Astrocyte of the cerebellum (primary cell): Measurements from ENCODE around the gene RAB6C.
"Not testable (repeated sequence)": the region's sequence is repeated elsewhere in the genome, so short reads cannot be mapped to it uniquely, and the experiment has no call there.

Source experiments
- DNase-seq: peaks from one replicate; pipeline ENCODE4 v3.0.0-alpha.2; 2011; ENCODE audit warnings: low read depth
- H3K4me3 ChIP-seq: 2 replicates; pipeline ENCODE4 v1.5.1; 2011; ENCODE audit warnings: mild to moderate bottlenecking, low read depth, low read length, moderate library complexity
- in situ Hi-C: cut with HindIII; loops from 2 replicates; pipeline ENCODE4 v1.10.0; 2017; ENCODE audit warnings: low sequenced_read_pairs
- TF ChIP-seq, protein P1 (sequence below): IDR thresholded peaks from 2 replicates; pipeline ENCODE4 v1.5.1; 2012; ENCODE audit warnings: low read length, low read depth, moderate library complexity, mild to moderate bottlenecking; ENCODE audit errors: missing control alignments

RAB6C gene

DNA sequence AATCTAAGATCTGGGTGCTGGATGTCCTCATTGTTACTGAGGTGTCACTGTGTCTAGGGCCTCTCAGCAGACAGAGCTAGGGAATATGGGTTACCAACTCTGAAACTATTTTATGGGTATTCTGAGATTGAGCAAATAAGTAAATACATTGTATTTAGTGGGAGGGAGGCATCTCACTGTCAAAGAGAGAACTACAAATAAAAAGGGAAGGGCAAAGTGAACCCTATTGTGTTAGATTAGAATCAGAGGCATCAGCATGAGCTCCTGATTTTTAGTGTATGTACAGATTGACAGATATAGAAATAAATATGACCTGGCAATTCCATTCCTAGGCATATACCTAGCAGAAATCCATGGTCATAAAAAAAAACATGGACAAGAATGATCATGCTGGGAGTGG is 33.9 kb upstream of the RAB6C start:
- TF ChIP-seq, protein P1, sequence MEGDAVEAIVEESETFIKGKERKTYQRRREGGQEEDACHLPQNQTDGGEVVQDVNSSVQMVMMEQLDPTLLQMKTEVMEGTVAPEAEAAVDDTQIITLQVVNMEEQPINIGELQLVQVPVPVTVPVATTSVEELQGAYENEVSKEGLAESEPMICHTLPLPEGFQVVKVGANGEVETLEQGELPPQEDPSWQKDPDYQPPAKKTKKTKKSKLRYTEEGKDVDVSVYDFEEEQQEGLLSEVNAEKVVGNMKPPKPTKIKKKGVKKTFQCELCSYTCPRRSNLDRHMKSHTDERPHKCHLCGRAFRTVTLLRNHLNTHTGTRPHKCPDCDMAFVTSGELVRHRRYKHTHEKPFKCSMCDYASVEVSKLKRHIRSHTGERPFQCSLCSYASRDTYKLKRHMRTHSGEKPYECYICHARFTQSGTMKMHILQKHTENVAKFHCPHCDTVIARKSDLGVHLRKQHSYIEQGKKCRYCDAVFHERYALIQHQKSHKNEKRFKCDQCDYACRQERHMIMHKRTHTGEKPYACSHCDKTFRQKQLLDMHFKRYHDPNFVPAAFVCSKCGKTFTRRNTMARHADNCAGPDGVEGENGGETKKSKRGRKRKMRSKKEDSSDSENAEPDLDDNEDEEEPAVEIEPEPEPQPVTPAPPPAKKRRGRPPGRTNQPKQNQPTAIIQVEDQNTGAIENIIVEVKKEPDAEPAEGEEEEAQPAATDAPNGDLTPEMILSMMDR, result no peak
- no peak overlapping the region for H3K4me3 ChIP-seq
- DNase-seq, result no peak
- in situ Hi-C loops, result no loop called here

DNA sequence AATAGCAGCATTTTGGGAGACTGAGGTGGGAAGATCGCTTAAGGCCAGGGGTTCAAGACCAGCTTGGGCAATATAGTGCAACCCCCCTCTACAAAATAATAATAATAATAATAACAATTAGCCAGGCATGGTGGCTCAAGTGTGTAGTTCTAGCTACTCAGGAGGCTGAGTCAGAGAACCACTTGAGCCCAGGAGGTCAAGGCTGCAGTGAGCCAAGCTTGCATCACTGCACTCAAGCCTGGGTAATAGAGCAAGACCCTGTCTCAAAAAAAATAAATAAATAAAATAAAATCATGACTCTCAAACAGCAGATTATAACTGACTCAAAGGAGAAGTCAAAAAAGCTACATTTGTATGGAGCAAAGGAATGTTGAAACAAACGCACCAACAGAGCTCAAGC is 31.8 kb upstream of the RAB6C start:
- DNase-seq, in situ Hi-C loops, H3K4me3 ChIP-seq: not testable (repeated sequence)

DNA sequence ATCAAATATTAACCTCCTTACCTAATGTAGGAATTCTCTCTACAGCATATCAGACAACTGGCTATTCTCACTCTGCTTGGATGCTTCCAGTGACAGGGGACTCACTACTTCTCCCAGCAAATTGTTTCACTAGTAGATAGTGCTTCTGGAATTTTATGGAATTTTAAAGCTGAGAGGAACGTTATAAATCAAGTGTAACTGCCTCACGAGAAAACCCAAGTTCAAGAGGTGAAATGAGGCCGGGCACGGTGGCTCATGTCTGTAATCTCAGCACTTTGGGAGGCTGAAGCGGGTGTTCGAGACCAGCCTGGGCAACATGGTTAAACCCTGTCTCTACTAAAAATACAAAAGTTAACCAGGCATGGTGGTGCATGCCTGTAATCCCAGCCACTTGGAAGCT is 23.3 kb upstream of the RAB6C start:
- in situ Hi-C loops, DNase-seq, H3K4me3 ChIP-seq: not testable (repeated sequence)

DNA sequence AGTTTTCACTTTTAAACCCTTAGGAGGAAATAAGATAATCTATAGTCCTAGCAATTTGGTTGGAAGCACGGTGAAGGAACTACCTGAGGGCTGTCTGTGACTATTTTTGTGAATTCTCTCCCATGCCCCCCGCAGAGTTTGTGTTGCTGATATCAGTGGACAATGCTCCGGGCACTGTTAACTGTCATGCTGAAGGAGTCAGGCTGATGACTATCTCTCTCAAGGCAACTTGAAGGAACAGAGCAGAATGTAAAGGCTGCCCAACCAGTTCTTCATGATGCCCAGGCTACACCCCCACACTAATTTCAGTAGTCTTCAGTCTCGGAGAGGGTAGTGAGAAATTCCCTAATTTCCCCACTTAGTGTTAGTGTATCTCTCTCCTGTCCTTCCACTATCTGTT is 21.6 kb upstream of the RAB6C start:
- TF ChIP-seq, protein P1, result no peak
- DNase-seq, result no peak
- no peak overlapping the region for H3K4me3 ChIP-seq
- in situ Hi-C loops, result no loop called here

DNA sequence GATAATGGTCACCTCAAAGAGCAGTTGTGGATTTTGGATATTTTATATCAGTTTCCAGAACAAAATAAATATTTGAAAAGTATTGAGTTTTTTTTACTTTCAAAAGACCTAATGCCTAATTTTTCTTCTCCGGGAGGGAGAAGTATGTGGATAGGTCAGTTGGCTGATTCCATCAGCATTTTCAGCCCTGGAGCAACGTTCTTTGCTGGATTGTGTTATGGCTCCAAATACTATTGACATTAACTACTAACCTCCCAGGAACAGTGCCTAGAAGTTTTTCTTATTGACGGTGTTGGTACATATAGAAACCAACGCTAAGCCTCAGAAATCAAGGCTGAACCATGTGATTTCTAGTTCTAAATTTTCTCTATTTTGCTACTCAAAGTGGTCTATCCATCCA is 20.7 kb upstream of the RAB6C start:
- H3K4me3 ChIP-seq, DNase-seq, in situ Hi-C loops: not testable (repeated sequence)

DNA sequence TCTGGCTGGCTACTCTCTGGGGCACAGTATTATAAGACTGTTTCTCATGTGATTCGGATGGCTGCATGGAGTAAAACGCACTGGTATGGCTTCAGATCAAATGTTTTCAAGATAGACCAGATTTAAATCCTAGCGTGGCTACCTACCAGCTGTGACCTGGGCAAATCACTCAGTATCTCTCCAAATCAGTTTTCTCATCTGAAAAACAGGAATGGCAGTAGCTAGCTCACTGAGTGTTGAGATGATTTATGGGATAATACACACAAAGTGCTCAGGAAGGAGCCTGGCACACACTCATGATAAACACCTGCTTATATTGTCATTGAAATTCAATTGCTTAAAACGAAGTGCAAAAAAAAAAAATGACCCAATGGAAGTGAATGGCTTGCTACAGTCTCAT is 10.9 kb upstream of the RAB6C start:
- in situ Hi-C loops, H3K4me3 ChIP-seq, DNase-seq: not testable (repeated sequence)

DNA sequence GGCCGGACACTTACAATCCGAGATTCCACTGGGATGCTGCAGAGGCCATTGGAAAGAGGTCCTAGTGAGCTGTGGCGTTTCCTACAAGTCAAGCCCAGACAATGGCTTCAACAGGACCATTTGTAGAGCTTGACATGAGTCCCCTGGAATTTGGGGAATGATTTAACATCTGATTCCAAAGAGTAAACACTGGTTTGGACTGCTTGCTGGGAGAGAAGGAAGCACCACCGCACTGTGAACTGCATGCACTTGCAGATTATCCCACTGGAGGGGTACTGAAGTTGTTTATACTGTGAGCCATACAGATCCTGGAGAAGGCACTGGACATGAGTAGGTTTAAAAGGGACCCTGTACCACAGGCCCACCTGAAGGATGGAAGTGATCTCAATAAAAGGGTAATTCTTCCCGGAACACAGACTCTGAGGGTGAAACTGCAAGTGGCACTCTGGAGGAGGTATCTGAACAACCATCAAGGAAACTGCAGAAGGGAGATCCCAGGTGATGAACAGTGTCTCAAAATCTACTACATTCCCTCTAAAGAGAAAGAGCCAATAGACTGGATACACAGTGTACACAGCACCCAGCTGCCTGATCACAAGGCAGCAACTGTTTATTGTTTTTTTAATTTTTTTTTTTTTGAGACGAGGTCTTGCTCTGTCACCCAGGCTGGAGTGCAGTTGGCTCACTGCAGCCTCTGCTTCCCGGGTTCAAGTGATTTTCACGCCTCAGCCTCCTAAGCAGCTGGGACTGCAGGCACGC is 4.3 kb upstream of the RAB6C start:
- in situ Hi-C loops, result no loop called here
- H3K4me3 ChIP-seq, result no peak overlapping the region
- DNase-seq, result no peak
- TF ChIP-seq, protein P1, result no peak

DNA sequence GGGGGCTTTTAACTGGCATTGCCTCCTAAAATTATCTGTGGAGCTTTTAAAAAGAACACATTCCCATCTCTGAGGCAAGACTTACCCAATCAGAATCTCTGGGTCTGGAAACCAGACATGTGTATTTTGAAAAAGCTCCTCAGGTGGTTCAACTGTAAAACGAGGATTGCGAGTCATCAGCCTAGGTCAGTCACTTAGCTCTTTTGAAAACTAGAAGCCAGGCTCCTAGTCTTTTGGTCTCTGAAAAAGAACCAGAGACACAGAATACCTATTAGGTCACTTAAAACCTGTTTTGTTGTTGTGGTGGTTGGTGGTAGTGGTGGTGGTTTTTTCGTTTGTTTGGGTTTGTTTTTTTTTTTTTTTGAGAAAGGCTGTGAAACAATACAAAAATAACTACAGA is 2.5 kb upstream of the RAB6C start:
- in situ Hi-C loops, H3K4me3 ChIP-seq, DNase-seq: not testable (repeated sequence)

DNA sequence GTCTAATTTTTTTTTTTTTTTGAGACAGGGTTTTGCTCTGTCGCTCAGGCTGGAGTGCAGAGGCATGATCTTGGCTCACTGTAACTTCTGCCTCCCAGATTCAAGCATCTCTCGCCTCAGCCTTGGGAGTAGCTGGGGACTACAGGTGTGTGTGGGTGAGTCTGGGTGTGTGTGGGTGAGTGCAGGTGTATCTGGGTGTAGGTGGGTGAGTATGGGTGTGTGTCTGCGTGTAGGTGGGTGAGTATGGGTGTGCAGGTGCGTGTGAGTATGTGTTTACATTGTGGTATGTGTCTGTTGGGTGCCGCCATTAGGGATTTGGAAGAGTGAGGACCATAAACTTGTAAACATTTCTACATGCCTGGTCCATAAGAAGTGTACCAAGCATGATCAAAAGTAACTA is 1.5 kb upstream of the RAB6C start:
- TF ChIP-seq, protein P1, result no peak
- H3K4me3 ChIP-seq, result no peak overlapping the region
- DNase-seq, result no peak
- in situ Hi-C loops, result no loop called here

DNA sequence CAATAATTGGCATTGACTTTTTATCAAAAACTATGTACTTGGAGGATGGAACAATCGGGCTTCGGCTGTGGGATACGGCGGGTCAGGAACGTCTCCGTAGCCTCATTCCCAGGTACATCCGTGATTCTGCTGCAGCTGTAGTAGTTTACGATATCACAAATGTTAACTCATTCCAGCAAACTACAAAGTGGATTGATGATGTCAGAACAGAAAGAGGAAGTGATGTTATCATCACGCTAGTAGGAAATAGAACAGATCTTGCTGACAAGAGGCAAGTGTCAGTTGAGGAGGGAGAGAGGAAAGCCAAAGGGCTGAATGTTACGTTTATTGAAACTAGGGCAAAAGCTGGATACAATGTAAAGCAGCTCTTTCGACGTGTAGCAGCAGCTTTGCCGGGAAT is 780 bp downstream of the RAB6C start:
- DNase-seq, in situ Hi-C loops, H3K4me3 ChIP-seq: not testable (repeated sequence)

DNA sequence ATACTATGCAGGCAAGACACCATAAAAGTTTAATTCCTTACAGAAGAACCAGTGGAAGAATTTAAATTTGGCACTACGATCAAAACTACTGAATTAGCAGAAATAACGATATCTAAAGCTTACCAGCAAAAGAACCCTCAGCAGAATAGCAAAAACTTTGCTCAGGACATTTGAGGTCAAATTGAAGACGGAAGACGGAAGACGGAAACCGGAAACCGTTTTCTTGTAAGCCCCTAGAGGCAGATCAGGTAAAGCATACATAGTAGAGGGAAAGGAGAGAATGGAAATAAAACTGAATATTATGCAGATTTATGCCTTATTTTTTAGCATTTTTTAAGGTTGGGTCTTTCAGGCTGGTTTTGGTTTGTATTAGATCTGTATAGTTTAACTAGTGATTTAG is 2.2 kb downstream of the RAB6C start:
- in situ Hi-C loops, DNase-seq, H3K4me3 ChIP-seq: not testable (repeated sequence)
